ENCODE measurements around the gene KIF25.

KIF25 gene

GRCh38 chr6:168084465-168085160 lies 87.1 kb downstream of the KIF25 start:
- in situ Hi-C loops (cut with HindIII; ENCODE audit: low sequenced_read_pairs): no loop called here

- in situ Hi-C loops (cut with HindIII; ENCODE audit: low sequenced_read_pairs): no loop called here
Measured at GRCh38 chr6:168086066-168086465, 88.6 kb downstream of the KIF25 start.

DNA sequence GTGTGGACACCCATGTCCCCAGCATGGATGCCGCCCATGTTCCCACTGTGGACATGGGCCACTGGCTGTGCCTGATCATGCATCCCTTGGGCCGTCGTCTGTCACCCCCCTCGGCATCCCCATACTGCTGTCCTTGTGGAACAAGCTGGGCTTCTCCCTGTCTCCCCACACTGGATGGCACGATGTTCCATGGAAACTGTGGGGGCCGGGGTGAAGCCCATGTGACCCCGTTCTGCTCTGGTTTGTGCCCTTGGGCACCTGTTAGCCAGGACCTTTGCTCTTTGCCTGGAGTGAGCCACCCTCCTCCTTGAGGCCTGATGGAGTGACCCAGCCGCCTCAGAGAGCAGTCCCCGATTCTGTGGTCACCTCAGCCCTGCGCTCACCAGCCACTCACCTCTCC lies 89.1 kb downstream of the KIF25 start:
- in situ Hi-C loops (cut with HindIII; ENCODE audit: low sequenced_read_pairs): no loop called here

DNA sequence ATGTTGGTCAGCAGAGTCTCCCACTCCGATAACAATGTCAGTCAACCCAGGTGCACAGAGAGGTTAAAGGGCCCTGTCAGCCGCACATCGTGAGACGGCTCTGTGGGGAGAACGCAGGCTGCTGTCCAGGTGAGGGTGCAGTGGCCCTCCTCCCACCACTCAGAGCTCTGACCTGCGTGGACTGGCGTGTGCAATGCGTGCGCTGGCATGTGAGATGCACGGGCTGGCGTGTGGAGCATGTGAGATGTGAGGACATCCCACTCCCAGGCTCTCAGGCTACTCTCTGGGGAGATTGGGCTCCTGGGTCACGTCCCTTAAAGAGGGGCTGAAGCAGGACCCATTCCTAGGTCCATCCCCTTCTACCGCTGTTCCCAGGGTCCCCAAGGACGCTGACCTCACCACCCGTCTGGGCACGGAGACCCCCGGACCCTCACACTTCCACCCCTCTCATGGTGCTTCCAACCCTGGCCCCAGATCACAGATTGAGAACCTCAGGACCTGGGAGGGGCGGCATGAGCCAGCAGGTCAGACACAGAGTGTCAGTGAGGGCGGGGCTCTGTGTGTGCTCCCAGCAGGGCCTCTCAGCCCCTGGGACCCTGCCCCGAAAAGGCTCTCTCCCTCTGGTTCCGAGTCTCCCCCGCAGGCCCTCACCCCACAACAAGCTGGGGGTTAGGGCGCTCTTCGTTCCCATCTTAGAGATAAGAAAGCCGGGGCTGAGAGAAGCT lies 90.1 kb downstream of the KIF25 start:
- in situ Hi-C loops (cut with HindIII; ENCODE audit: low sequenced_read_pairs): no loop called here

GRCh38 chr6:168088161-168089053 lies 90.9 kb downstream of the KIF25 start:
- in situ Hi-C loops (cut with HindIII; ENCODE audit: low sequenced_read_pairs): no loop called here

DNA sequence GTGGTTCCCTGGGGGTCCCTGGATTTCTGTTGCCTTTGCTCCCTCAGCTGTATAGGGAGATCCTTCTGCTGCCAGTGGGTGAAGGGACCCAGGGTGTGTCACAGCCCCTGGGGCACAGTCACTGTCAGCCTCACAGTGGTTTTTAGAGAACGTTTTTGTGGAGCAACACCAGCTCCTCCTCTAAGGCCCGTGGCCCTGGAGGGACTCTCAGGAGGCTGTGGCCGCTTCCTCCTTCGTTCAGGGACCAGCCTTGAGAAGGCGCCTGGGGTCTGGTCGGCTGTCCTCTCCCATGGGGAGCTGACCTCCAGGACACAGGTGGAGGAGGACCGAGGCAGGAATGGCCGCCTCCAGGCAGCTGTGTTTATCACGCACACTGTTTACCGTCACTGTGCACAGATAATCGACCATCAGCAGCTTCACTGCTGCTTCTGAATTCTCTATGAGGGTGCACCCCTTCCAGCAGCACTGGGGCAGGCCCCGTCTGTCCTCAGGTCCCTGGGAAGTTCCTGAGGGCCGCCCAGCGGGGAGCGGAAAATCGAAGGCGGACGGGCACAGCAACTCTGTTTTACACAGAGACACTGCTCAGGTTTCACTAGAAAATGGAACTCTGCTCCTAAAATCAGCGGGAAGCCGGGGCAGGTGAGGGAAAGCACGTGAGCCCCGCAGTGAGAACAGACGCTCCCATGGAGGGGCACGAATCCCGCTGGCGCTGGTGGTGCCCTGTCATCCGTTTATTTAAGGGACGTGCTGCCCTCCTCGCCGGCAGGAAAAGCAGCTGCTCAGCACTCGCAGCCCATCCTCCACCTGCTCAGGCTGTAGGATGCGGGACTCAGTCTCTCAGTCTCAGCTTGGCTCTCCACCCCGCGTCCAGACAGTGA lies 92.0 kb downstream of the KIF25 start:
- in situ Hi-C loops (cut with HindIII; ENCODE audit: low sequenced_read_pairs): no loop called here

DNA sequence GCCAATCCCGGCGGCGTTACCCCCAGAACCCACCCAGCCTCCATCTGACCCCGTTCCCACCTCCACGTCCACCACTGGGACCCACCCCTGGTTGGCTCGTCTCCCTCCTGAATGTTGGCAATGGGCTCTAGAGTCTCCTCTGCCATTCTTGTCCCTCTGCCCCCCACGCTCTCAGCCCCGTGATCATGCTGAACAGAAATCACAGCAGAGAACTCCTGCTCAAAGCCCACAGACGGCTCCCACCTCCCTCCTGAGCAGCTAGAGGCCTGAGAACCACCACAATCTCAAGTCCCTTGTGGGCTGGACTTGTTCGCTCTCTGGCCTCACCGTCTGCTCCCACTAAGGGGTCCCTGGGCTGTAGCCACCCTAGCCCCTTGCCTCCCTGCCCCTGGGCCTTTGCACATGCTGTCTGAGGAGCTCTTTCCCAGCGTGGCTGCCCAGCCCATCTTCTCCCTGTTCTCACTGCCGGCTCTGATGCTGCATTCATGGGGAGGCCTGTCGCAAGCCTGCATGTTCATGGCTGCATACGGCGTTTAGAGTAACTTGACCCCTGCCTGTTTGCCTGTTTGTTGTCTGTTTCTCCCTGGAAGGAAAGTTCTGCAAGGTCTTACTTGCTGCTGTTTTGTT lies 92.7 kb downstream of the KIF25 start:
- in situ Hi-C loops (cut with HindIII; ENCODE audit: low sequenced_read_pairs): no loop called here

GRCh38 chr6:168090706-168091105 lies 93.2 kb downstream of the KIF25 start:
- in situ Hi-C loops (cut with HindIII; ENCODE audit: low sequenced_read_pairs): no loop called here

GRCh38 chr6:168091381-168092264 lies 94.2 kb downstream of the KIF25 start:
- in situ Hi-C loops (cut with HindIII; ENCODE audit: low sequenced_read_pairs): no loop called here

DNA sequence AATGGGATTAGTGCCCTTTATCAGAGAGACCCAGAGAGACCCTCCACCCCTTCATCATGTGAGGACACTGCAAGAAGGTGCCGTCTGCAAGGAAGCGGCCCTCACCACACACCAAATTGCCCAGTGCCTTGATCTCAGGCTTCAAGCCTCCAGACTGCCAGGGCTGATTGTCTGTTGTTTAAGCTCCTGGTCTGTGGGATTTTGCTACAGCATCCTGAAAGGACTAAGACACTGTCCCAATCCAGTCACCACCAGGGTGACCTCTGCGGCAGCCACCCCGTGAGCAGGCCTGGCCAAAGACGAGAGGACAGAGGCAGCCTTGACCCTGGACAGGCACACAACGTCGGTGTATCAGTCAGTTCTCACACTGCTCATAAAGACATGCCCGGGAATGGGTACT lies 95.1 kb downstream of the KIF25 start:
- in situ Hi-C loops (cut with HindIII; ENCODE audit: low sequenced_read_pairs): no loop called here

GRCh38 chr6:168093071-168093505 lies 95.6 kb downstream of the KIF25 start:
- in situ Hi-C loops (cut with HindIII; ENCODE audit: low sequenced_read_pairs): no loop called here

- in situ Hi-C loops (cut with HindIII; ENCODE audit: low sequenced_read_pairs): no loop called here
Measured at GRCh38 chr6:168093634-168094033, 96.2 kb downstream of the KIF25 start.

All from DLD1 (cell line).